IMR-90 (cell line): Measurements from ENCODE around the gene TNFRSF1A. TPM values are rescaled to one million over a fixed set of nuclear protein-coding genes. Genes with fewer than 3 reads are reported as not detected.

ENCODE experiments used
- ATAC-seq: fragments of 200-7000 bp; cut with Tn5 transposase; 2 replicates; pipeline ENCODE4 v1.9.1; 2020; ENCODE audit warnings: low read depth, mild to moderate bottlenecking, moderate library complexity
- BruUV-seq: library from RNA; stranded (reverse); fragments of 400-500 nt; replicated peaks from 2 replicates; lab custom pipeline; 2021; lab: Mats Ljungman, UMichigan
- CTCF ChIA-PET: fragments of 300-600 bp; formaldehyde crosslinking; extraction: SDS; loops from one replicate; lab custom pipeline; 2021; ENCODE audit warnings: antibody characterized with exemption; lab: Yijun Ruan, JAX
- POLR2A ChIA-PET: fragments of 300-600 bp; sonication (Branson Sonifier 250); formaldehyde crosslinking; loops from one replicate; lab custom pipeline; 2022; ENCODE audit warnings: antibody characterized with exemption; ENCODE audit not compliant: unreplicated experiment; lab: Charles Lee
- DNase-seq: peaks from one replicate; pipeline ENCODE4 v3.0.0; 2013
- H2AFZ ChIP-seq: replicated peaks from 2 replicates; pipeline ENCODE3; 2013; ENCODE audit warnings: low read length, mild to moderate bottlenecking; ENCODE audit not compliant: poor library complexity
- H2AK5ac ChIP-seq: 2 replicates; pipeline ENCODE4 v1.6.1; 2013; ENCODE audit warnings: low read depth, low read length, inconsistent platforms
- H2AK9ac ChIP-seq: replicated peaks from 2 replicates; pipeline ENCODE3; 2013; ENCODE audit warnings: mild to moderate bottlenecking, low read depth, low read length, moderate library complexity; ENCODE audit not compliant: poor library complexity
- H2BK120ac ChIP-seq: 2 replicates; pipeline ENCODE4 v1.6.1; 2013; ENCODE audit warnings: low read depth, low read length, inconsistent platforms
- H2BK15ac ChIP-seq: 3 replicates; pipeline ENCODE4 v1.6.1; 2013; ENCODE audit warnings: low read depth, low read length, inconsistent platforms
- H2BK20ac ChIP-seq: 2 replicates; pipeline ENCODE4 v1.6.1; 2013; ENCODE audit warnings: low read depth, mild to moderate bottlenecking, inconsistent platforms, low read length, moderate library complexity
- H2BK5ac ChIP-seq: 2 replicates; pipeline ENCODE4 v1.6.1; 2013; ENCODE audit warnings: mild to moderate bottlenecking, low read depth, low read length, inconsistent platforms; ENCODE audit not compliant: poor library complexity, severe bottlenecking
- H3K14ac ChIP-seq: replicated peaks from 2 replicates; pipeline ENCODE4 v1.6.1; 2013; ENCODE audit warnings: low read depth, low read length, inconsistent platforms
- H3K18ac ChIP-seq: 2 replicates; pipeline ENCODE4 v1.6.1; 2013; ENCODE audit warnings: low read depth, low read length, control low read depth
- H3K23ac ChIP-seq: 2 replicates; pipeline ENCODE4 v1.6.1; 2013; ENCODE audit warnings: low read depth, low read length, inconsistent platforms
- H3K27ac ChIP-seq: 2 replicates; pipeline ENCODE4 v1.5.1; 2013; ENCODE audit warnings: mild to moderate bottlenecking, control low read depth, low read length; ENCODE audit not compliant: insufficient read depth
- H3K27me3 ChIP-seq: 2 replicates; pipeline ENCODE4 v1.6.1; 2013; ENCODE audit warnings: low read length; ENCODE audit not compliant: control insufficient read depth, insufficient read depth
- H3K36me3 ChIP-seq: 2 replicates; pipeline ENCODE4 v1.6.1; 2013; ENCODE audit warnings: low read length, mixed read lengths; ENCODE audit not compliant: control insufficient read depth, insufficient read depth
- H3K4ac ChIP-seq: 2 replicates; pipeline ENCODE4 v1.6.1; 2013; ENCODE audit warnings: low read depth, low read length, inconsistent platforms
- H3K4me1 ChIP-seq: 2 replicates; pipeline ENCODE4 v1.6.1; 2013; ENCODE audit warnings: low read length, mixed read lengths; ENCODE audit not compliant: control insufficient read depth, insufficient read depth
- H3K4me2 ChIP-seq: 2 replicates; pipeline ENCODE4 v1.6.1; 2013; ENCODE audit warnings: low read depth, mild to moderate bottlenecking, control low read depth, low read length, moderate library complexity
- H3K4me3 ChIP-seq: 2 replicates; pipeline ENCODE4 v1.5.1; 2013; ENCODE audit warnings: low read depth, mild to moderate bottlenecking, control low read depth, low read length, moderate library complexity; ENCODE audit not compliant: insufficient read depth
- H3K56ac ChIP-seq: 2 replicates; pipeline ENCODE4 v1.6.1; 2013; ENCODE audit warnings: low read length, inconsistent platforms; ENCODE audit not compliant: insufficient read depth; ENCODE audit errors: extremely low read depth
- H3K79me1 ChIP-seq, 2 experiments: 2 replicates each; pipeline ENCODE4 v1.6.1; 2013; ENCODE audit warnings: low read length in 2 of 2, inconsistent platforms in 1 of 2, low read depth in 1 of 2
- H3K9ac ChIP-seq: 2 replicates; pipeline ENCODE4 v1.6.1; 2013; ENCODE audit warnings: low read depth, low read length, control low read depth
- H3K9me1 ChIP-seq: 2 replicates; pipeline ENCODE4 v1.6.1; 2013; ENCODE audit warnings: low read length, inconsistent platforms; ENCODE audit not compliant: insufficient read depth
- H3K9me3 ChIP-seq: 2 replicates; pipeline ENCODE4 v1.6.1; 2013; ENCODE audit warnings: low read length; ENCODE audit not compliant: control insufficient read depth, insufficient read depth
- H4K20me1 ChIP-seq: 2 replicates; pipeline ENCODE4 v1.6.1; 2013; ENCODE audit warnings: low read length, inconsistent platforms; ENCODE audit not compliant: insufficient read depth
- H4K5ac ChIP-seq: 2 replicates; pipeline ENCODE4 v1.6.1; 2013; ENCODE audit warnings: mild to moderate bottlenecking, low read depth, low read length, control low read depth
- H4K8ac ChIP-seq, 2 experiments: 2 replicates each; pipeline ENCODE4 v1.6.1; 2013; ENCODE audit warnings: low read depth in 2 of 2, low read length in 2 of 2, control low read depth in 1 of 2, inconsistent platforms in 1 of 2
- H4K91ac ChIP-seq: 2 replicates; pipeline ENCODE4 v1.6.1; 2013; ENCODE audit warnings: low read depth, low read length, inconsistent platforms; ENCODE audit not compliant: insufficient read depth
- BHLHE40 ChIP-seq: fragments of 150-350 bp; IDR thresholded peaks from 2 replicates; pipeline ENCODE4 v1.6.1; 2016; ENCODE audit warnings: mild to moderate bottlenecking, low read depth, low read length
- CEBPB ChIP-seq: IDR thresholded peaks from 2 replicates; pipeline ENCODE4 v1.6.1; 2012; ENCODE audit warnings: low read depth, low read length, improper control_type of control experiment
- ELK1 ChIP-seq: fragments of 150-350 bp; IDR thresholded peaks from 2 replicates; pipeline ENCODE4 v1.6.1; 2016; ENCODE audit warnings: low read depth, mild to moderate bottlenecking, low read length, moderate library complexity, borderline replicate concordance
- FOS ChIP-seq: fragments of 150-350 bp; IDR thresholded peaks from 2 replicates; pipeline ENCODE4 v1.6.1; 2016; ENCODE audit warnings: low read depth, low read length
- MXI1 ChIP-seq: IDR thresholded peaks from 2 replicates; pipeline ENCODE4 v1.6.1; 2012; ENCODE audit warnings: low read depth, mild to moderate bottlenecking, low read length, moderate library complexity, borderline replicate concordance
- RFX5 ChIP-seq: IDR thresholded peaks from 2 replicates; pipeline ENCODE4 v1.8.0; 2012; ENCODE audit warnings: low read depth, mild to moderate bottlenecking, low read length, moderate library complexity
- USF2 ChIP-seq: fragments of 150-350 bp; IDR thresholded peaks from 2 replicates; pipeline ENCODE4 v1.6.1; 2017; ENCODE audit warnings: mild to moderate bottlenecking, antibody characterized with exemption, low read length, low read depth
- WGBS, 2 experiments: methylation state at CpG; one replicate each; pipeline versions ENCODE4 v1.1.5 to v1.1.7; 2013; ENCODE audit warnings: missing lambda C conversion rate in 2 of 2; ENCODE audit not compliant: insufficient read length in 1 of 2; ENCODE audit errors: extremely low coverage in 2 of 2; 5-methylcytosine and 5-hydroxymethylcytosine counted together
- dilution Hi-C: fragments of 300-500 bp; cut with HindIII; formaldehyde crosslinking; loops from one replicate; pipeline ENCODE4 v1.14.3; 2018; ENCODE audit warnings: low sequenced_read_pairs; ENCODE audit not compliant: unreplicated experiment
- in situ Hi-C: fragments of 300-500 bp; cut with MboI; formaldehyde crosslinking; loops from 3 replicates; pipeline ENCODE4 v1.14.3; 2019; ENCODE audit warnings: low sequenced_read_pairs, inconsistent platforms, mixed read lengths
- intact Hi-C: fragments of 100-400 bp; cut with micrococcal nuclease; formaldehyde crosslinking; loops from 2 replicates; pipeline ENCODE4 v1.10.0; 2022
- polyA plus RNA-seq, 3 experiments: library from polyadenylated mRNA; depleted of rRNA; stranded (reverse); fragments of >200 nt; gene quantifications; 2 replicates each; pipeline ENCODE4 v1.2.3, GENCODE V29; 2012; ENCODE audit warnings: low replicate concordance in 1 of 3
- total RNA-seq: library from RNA; depleted of rRNA; stranded (reverse); fragments of >200 nt; gene quantifications from 2 replicates; pipeline ENCODE4 v1.2.3, GENCODE V29; 2012

TNFRSF1A gene
- total and polyA plus RNA-seq, 2 of the 4 experiments (the other 2 are of a cell fraction), result 79.6 to 136 TPM

- Histone ChIP-seq H2BK5ac (no peak overlapping the region), H3K23ac (0 out of 2 replicates have a peak overlapping the region, but pooled peaks have one; percentile 15), H3K9me3 (no peaks in the 10 kb centered on the region), H2AK5ac (no peak overlapping the region; the same call in 1 of the 2 replicates), H4K91ac (no peak overlapping the region), H2AFZ (peak overlapping the region; percentile 56), H3K4me3 (peak overlapping the region; percentile 11; the same call in 1 of the 2 replicates), H3K9me1 (peaks cover 6% of the 10 kb centered on the region), H3K79me1 (no peaks in the 10 kb centered on the region), H2BK15ac (no peak overlapping the region), H3K14ac (no peak overlapping the region), H3K27ac (no peak overlapping the region), H3K18ac (no peak overlapping the region), H4K8ac (no peak overlapping the region), H3K9ac (no peak overlapping the region), H3K27me3 (peaks cover 26% of the 10 kb centered on the region), H3K4me2 (no peak overlapping the region; the same call in 1 of the 2 replicates), H2AK9ac (no peak overlapping the region), H3K4ac (no peak overlapping the region), H3K36me3 (no peaks in the 10 kb centered on the region), H4K20me1 (no peaks in the 10 kb centered on the region), H3K4me1 (peaks cover 10% of the 10 kb centered on the region), H3K56ac (no peak overlapping the region), H2BK20ac (no peak overlapping the region), H4K5ac (no peak overlapping the region), H2BK120ac (no peak overlapping the region)
- TF ChIP-seq RFX5, result no peak
- no peak for TF ChIP-seq USF2
- no peak for TF ChIP-seq CEBPB
- no peak for TF ChIP-seq FOS
- no peak for TF ChIP-seq BHLHE40
- no peak for TF ChIP-seq MXI1
- no peak for TF ChIP-seq ELK1
- CTCF ChIA-PET, result no interaction called here
- no peak for DNase-seq
- BruUV-seq, result no TSS peak
- intact Hi-C loops (no loop called here), dilution Hi-C loops (no loop called here), in situ Hi-C loops (no loop called here)
- POLR2A ChIA-PET, result no interaction called here
- 7% methylated on average over 5 of the region's 43 CpGs; no CpG with 5 or more reads in 1 of the 2 experiments for WGBS, 2 experiments
- ATAC-seq, result no peak
Measured at GRCh38 chr12:6310771-6311610, 30.9 kb downstream of the TNFRSF1A start.
